Measurements from ENCODE around the gene LYSMD1.

The LYSMD1 gene

DNA sequence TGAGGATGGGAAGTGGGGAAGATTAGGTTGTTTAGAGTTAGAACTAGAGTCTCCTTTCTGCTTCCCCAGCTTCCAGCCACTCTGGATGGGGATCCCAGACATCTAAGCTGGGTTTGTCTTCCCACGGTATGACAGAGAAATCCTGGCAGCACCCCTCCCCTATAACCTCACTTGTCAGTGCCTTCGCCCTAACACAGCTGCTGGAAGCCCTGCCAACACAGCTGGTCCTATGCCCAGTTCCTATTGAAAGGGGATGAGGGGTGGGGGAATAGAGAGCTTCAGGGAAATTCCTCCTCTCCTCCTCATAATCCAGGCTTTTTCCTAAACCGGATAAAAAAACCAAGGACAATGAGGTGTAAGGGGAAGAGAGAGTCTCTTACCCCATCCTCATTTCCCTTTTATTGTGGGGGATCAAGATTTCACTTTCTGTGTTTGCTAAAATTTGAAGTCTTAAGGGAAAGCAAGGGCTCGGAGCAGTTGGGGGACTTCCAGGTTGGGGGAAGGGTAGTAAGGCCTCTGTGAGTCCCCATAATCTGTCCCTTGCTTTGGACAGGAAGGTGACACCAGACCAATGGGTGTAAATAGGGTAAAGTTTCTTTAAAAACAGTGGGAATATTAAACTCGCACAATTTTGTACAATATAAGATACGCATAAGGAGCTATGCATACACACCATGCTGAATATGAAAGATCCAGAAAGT is 9.5 kb upstream of the LYSMD1 start:
- peak; percentile 73 for DNase-seq

DNA sequence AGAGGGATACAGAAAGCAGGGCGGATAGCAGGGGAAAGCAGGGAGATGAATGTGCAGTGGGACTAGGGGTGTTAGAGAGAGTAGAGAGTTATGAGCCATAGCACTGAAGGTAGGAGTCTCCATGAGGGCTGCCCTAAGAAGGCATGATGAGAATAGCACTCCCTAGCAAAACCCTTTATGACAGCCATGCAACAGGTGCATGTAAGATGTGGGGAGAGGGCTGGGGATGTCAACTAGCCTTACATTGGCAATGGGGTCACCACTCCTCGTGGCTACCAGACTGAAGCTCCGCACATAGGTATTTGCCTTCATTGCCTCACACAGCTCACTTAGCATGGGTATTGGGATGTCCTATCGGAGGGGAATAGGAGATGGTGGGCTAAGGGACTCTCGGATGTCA is 5.5 kb upstream of the LYSMD1 start:
- DNase-seq, result no peak

DNA sequence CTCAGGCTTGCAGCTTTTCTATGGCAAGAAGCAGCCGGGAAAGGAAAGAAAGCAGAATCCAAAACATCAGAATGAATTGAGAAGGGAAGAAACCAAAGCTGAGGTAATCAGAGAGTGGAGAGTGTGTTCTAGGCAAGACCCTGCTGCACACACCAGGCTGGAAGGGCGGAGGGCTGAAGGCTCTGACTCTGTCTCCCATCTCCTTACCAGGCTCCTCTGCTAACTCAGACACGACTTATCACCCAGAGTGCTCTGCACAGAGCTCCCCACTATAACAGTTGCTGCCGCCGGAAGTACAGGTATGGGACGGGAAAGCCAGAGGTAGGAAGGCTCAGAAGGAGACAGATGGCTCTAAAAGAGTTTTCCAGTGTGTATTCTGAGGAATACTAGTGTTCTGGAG is 1.4 kb upstream of the LYSMD1 start:
- no peak for DNase-seq

DNA sequence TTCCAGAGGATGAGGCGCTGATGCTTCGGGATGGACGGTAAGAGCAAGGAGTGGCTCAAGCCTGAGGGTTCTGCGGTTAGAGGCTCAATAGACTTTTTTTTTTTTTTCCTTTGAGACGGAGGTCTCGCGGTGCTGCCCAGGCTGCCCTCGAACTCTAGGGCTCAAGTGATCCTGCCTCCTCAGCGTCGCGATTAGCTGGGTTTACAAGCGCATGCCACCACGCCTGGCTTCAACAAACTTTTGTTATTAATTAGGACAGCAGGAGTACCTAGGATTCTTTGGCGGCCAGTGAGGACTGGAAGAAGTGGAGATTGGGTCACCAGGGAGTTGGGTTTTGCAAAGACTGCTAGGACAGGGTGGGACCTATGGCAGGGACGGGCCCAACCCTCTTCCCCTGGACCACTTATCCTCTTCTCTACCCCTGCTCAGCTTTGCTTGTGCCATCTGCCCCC is 829 bp upstream of the LYSMD1 start:
- DNase-seq, result no peak

DNA sequence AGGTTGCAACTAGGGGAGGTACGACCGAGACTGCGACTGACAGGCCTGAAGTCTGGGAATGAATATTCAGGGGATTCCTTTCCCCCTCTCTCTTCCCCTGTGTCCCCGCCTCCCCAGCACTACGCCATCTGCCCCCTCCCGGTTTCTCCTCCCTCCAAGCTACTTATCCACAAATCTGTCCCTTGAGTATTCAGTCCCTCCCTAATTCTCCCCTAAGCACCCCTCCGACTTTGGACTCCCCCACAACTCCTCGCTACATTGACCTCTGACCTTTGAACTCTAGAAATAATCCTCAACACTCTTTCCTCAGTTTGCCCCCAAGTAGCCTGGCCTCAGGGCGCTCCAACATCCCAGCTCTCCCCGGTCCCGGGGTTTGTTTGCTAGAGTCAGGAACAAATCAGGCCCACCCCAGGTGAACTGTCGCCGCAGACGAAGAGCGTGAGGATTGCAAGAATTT is 393 bp downstream of the LYSMD1 start:
- peak; percentile 63 for DNase-seq

DNA sequence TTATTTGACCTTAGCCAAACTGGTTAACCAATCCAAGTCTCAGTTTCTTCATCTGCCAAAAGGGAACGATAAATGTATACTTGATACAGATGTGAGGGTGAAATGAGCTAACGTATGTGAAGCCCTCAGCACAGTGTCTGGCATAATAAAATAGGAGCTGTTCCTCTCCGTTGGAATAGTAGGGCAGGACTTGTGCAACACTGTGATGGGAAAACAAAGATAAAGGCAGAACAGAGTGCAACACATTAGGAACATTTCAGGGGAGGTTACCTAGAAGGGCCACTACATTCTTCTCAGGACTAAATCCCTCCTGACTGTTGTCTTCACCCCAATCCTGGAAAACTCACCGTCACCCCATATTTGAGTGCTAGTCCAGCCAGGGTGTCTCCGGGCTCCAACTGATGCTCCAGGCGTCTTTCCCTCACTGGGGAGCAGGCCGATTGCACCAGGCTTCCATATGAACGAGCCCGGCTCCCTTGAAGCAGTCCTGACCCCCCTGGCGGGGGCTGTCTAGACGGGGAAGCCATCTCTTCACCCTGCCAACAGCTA is 896 bp downstream of the LYSMD1 start:
- no peak for DNase-seq

DNA sequence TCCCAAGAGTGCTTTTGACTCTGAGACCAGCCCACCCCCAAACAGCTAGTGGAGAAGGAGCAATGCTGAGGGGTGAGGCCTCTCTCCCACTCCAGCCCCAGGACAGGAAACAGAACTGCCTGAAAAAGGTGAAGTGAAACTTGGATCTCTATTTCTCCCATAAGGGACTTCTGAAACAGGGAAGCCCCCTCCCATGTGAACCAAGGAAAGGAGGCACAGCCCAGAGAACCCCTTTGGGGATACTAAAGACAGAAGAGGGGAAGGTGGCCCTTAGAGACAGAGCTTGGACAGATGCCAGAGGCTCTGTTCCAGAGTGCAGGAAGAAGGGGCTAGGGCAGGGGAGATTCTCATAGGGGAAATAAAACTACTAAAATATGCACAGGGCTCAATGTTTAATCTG is 6.3 kb downstream of the LYSMD1 start:
- DNase-seq, result no peak

DNA sequence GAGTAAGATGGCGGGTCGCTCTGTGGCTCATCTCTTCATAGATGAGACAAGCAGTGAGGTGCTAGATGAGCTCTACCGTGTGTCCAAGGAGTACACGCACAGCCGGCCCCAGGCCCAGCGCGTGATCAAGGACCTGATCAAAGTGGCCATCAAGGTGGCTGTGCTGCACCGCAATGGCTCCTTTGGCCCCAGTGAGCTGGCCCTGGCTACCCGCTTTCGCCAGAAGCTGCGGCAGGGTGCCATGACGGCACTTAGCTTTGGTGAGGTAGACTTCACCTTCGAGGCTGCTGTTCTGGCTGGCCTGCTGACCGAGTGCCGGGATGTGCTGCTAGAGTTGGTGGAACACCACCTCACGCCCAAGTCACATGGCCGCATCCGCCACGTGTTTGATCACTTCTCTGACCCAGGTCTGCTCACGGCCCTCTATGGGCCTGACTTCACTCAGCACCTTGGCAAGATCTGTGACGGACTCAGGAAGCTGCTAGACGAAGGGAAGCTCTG is 6.9 kb downstream of the LYSMD1 start:
- DNase-seq, result no peak

DNA sequence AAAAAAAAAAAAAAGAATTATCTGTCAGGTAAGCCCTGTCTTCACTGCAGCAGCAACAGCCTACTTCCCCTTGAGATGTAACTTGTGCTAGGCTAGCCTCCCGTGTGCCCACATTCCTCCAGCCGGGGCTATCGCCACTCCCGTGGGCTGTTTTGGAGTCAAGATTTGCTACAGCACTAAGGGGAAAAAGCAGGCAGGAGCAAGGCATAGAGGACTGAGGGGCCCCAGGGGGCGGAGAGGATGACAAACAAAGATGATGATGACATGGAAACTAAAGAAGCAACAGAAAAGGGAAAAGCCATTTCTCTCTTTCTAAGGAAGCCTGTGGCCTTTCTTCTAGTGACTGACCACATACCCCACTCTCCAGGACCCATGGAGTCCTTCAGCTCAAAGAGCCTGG is 7.4 kb downstream of the LYSMD1 start:
- DNase-seq, result no peak

DNA sequence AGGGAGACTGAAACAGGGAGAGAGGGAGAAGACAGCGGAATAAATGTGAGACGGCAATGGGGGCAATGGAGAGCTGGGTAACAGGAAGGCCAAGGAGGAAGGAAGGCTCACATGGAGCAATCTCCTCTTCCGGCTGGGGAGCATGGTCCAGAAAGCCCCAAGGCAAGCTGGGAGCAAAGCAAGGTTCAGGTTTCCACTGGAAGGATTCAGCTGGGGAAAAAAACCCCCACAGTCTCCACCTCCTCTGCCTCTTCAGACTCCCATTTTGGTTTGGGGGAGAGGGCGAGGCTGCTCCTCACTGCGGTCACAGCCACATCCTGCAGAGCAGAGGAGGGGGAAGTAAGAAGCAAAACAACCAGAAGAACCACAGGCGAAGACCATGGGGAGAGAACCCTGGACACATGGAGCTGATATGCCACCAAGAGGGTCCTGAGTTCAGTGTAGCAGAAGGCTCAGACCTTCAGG is 8.6 kb downstream of the LYSMD1 start:
- no peak for DNase-seq

DNA sequence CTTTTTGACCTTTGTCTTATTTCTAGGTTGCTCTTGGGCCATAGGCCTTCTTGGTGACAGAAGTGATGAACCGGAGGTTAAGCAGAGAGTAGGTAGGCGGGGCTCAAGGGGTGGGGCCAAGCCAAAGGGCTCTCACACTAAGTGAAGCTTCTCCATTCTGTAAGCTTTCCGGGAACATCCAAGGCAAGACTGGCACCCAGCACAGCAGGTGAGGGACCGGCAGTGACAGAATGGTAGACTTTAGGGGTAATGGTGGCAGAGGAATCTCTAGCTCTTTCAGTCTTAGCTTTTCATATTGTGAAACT is 9.2 kb downstream of the LYSMD1 start, which contains the start of gene TNFAIP8L2:
Gene TNFAIP8L2 (plus strand): TSS at position 135 of the 305 bp plus-strand sequence. CDS start 2,049 bp downstream, outside the sequence.
- no peak for DNase-seq

DNA sequence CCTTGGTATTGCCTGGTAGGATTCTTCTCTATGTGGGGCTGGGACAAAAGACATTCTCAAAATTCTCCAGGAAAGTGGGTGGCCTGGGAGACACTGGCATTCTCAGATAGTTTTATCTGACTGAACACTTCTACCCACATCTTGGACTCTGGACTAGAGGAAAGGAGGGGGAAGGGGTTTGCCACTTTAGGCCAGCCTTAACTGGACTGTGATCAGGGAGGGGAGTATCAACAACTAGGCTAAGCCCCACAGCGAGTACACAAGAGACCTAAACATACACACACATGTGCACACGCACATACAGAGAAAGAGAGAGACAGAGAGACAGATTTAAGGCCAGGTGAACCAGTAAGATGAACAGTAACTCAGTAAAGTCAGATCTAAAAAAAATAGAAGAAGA is 18.0 kb downstream of the LYSMD1 start:
- DNase-seq, result no peak

DNA sequence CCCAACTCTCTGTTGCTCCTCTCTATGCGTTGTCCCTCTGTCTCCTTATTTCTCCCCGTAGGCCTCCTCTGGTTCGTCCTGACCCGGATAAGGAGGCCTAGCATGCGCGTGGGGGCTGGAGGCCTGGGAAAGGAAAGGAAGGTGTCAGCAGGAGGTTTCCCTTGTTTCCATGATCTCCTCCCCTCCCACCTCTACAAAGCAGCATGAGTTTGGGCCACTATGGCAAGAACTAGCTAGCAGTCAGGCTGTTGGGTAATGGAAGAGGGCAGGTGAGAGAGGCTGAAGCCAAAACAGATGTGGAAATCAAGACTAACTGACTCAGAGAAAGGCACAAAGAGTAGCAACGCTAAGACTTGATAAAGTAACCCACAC is 18.6 kb downstream of the LYSMD1 start:
- no peak for DNase-seq

DNA sequence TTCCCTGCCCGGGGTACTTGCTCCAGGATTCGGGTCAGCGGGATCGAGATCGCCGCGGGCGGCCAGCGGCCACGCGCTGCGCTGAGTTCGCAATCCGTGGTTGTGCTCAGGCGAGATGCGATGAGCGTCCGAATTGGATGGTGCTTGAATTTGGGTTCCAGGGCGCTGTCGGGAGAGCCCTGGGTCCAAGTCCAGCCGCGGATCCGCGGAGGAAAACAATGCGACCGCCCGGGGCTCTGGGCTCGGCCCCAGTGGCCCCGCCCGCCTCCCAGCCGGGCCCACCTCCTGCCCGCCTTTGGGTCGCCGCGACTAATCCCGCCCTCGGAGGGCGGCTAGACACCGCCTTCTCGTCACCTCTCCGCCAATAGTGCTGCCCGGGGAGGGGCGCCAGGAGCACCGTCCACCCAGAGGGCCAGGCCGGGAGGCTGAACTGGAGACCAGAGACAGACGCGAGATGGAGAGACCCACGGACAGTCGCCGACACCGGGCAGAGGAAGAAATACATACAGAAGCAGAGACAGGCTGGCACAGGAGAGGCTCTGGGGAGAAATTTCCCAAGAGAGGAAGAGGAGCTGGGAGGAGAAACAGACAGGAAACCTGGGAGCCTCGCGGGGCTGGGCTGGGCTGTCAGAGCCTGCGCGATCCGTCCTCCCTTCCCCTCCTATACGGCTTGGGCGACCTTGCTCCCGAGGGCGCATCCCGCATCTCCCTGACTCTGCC is 19.1 kb downstream of the LYSMD1 start, which contains the start of gene SEMA6C:
Gene SEMA6C (minus strand): TSS at position 220 of the 720 bp plus-strand sequence. CDS start 4,010 bp downstream, outside the sequence.
- DNase-seq, result peak; percentile 96

DNA sequence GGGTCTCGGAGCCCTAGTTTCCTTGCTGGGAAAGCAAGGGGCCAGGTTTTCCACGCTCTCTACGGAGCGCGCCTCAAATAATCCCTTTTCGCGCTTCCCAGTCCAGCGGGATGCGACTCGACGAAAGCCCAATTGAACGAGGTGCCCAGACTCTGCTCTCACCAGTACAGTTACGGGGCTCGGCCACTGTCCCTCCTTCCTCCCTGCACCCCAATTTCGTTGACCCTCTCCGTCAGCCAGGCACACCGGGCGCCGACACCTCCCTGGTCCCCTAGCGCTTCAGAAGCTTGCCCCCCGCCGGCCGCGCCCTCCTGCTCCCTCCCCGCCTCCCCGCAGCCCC is 19.7 kb downstream of the LYSMD1 start:
- no peak for DNase-seq

DNA sequence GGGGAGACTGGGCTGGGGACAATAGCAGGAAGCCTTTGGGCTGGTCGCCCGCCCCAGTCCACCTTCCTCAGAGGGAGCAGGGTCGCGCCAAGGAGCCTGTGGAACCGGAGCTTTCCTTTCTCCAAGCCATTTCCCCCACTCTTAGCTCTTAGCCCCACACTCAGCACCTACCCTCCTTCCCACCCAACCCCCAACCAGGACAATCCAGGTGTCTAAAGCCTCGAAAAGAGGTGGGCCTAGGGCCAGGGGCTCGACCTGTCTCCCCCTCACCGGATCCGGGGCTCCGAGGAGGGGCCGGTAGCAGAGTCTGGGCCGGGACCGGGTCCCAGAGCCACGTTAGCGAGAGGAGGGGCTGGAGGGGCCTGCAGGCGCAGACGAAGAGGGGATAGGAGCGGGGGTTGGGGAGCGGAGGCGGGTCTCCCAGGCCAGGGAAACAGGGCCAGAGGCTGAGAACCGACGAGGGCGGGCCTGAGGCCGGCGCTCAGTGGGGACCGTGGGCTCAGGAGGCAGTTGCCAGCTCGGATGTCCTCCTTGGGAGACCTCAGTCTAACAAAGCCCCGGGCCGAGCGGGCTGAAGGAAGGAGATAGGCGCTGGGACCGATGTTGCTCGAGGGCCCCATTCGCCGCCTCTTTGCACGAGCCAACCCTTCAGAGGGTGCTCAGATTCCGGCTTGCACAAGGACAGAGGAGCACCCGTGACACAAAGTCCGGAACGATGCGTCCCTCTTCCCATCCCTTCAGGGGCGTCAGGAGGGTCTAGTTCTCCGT is 20.2 kb downstream of the LYSMD1 start:
- peak; percentile 63 for DNase-seq

DNA sequence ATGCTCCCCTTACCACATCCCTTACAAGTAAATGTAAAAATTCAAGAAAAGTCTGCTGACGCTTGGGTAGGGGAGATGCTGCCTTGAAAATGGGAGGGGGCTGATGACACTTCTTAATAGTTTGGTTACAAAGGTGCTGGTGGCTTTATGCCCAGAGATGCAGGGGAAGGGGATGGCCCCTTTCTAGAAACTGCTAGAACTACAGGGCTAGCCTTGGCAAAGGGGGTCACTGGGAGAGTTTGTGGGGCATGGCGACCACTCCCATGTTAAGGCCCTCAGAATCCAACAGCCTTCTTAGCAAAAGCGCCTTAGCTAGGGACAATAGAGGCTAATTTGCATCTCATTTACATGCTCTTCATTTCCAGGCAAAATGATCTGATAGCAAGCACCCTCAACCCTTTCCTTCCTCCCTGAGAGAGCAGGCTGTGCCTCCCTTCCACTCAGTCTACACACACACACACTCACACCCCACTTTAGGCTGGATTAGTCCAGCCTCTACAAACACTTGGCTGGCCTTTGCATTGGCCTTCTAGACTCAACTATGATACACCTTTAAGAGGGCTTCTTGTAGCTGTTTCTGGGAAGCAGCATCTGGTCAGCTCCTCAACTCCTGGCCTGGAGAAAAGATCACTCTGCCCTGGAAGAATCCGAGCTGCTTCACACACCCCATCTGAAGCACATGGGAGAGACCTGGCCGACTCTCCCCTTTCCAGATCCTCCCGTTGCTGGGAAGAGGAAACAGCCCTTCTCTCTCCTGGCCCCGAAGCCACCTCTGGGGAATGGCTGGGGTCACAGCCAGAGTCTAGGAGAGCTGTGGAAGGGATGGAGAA is 21.0 kb downstream of the LYSMD1 start:
- DNase-seq, result peak; percentile 74

DNA sequence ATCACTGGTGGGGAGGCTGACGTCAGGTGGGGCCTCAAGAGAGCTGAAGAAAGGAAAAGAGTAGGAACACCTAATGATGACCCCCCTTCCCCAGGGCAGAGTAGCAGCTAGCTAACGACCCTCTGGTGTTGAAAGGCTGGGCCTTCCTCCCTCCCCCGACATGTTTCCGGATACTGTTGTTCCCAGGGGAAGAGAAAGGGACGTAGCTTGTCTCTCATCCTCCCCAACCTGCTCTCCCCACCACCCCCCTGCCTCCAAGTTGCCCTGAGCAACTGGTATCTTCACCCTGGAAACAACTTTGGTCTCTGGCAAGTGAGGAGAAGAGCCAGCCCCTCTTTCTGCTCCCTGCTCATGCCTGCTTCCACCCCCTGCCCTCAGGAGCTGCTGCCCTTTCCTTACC is 21.7 kb downstream of the LYSMD1 start:
- no peak for DNase-seq

DNA sequence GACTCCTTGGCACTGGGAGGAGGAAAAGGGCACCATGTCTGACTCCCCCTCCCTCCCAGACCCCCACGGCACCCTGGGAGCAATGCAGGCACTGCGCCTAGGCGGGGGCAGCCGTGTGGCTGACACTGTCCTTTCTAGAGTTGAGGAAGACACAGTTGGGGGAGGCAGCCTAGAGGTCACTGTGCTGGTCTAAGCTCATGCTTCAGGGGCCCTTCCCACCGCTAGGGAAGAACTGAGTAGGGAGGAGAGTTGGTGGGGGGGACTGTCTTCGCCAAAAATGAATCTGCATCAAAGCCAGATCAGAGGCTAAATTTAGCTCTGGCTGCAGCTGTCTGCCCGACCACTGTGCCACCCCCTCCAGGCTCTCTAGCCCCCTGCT is 22.7 kb downstream of the LYSMD1 start:
- DNase-seq, result no peak

DNA sequence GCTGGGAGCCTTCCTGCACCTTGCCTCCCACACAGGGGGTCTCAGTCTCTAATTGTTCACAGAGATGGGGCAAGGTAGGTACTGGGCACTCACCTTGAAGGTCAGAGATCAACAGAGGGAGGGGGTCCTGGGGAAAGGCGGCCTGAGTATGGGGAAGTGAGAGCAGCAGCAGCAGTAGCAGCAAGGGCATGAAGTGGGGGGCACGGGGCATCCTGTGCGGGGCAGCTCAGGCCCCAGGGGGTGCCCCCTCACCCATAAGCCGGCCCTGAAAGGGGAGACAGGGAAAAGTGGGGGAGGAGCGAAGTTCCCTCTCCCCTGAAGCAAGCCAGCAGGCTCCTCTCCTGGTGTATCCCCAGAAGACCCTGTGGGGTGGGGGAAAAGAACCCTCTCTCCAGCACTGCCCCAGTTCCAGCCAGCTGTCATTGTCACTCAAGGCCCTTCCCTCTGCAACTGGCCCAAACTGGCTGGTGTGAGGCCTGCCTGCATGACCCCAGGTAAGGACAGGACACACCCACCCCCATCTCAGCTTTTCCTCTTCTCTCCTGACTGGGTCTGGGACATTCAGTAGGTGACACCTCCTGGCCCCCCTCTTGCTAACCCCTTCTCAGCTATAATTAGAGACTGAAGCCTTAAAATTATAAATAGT is 23.2 kb downstream of the LYSMD1 start:
- DNase-seq, result no peak

DNA sequence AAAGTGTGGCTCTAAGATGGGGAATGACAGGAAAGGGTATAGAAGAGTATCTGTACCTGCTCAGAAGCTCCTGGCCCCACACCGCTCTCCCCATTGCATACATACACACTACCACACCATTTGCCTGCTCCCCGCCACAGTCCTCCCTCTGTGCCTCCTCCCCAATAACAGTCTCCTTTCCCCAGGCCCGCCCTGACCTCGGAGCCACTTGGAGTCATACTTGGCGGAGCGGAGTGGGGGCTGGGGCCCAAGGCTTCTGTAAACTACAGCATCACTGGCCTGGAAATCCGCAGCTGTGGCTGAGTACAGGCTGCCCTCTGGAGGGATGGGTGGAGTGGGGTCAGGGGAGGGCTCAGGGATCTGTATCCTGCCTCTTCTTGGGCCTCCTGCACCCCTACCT is 27.9 kb downstream of the LYSMD1 start:
- DNase-seq, result no peak
